Choroid plexus epithelial cell (primary cell): ENCODE results near the gene REG3A.

Experiments used
- DNase-seq: peaks from one replicate; pipeline ENCODE4 v3.0.0-alpha.2; 2010; ENCODE audit warnings: low read depth
- H3K4me3 ChIP-seq: 2 replicates; pipeline ENCODE4 v1.5.1; 2011; ENCODE audit warnings: low read depth, mild to moderate bottlenecking, control low read depth, low read length, moderate library complexity
- CTCF ChIP-seq: conservative IDR thresholded peaks from 2 replicates; pipeline ENCODE4 v1.5.1; 2011; ENCODE audit warnings: low read depth, mild to moderate bottlenecking, control low read depth, inconsistent platforms, low read length, moderate library complexity

Gene REG3A

GRCh38 chr2:79139423-79139822 is 20.1 kb downstream of the REG3A start:
- H3K4me3 ChIP-seq: no peak overlapping the region
- no peak for DNase-seq
- no peak for TF ChIP-seq CTCF

- H3K4me3 ChIP-seq: no peak overlapping the region
- no peak for TF ChIP-seq CTCF
- no peak for DNase-seq
Measured at GRCh38 chr2:79138385-79138784, 21.2 kb downstream of the REG3A start.

GRCh38 chr2:79131687-79132086 is 27.9 kb downstream of the REG3A start:
- no peak for TF ChIP-seq CTCF
- H3K4me3 ChIP-seq: no peak overlapping the region
- no peak for DNase-seq

GRCh38 chr2:79129804-79130203 is 29.7 kb downstream of the REG3A start:
- H3K4me3 ChIP-seq: no peak overlapping the region
- no peak for TF ChIP-seq CTCF
- DNase-seq: no peak

GRCh38 chr2:79129260-79129659 is 30.3 kb downstream of the REG3A start:
- DNase-seq: no peak
- H3K4me3 ChIP-seq: no peak overlapping the region
- no peak for TF ChIP-seq CTCF

GRCh38 chr2:79128406-79128805 is 31.1 kb downstream of the REG3A start:
- no peak for TF ChIP-seq CTCF
- H3K4me3 ChIP-seq: no peak overlapping the region
- DNase-seq: no peak

GRCh38 chr2:79125721-79125985 is 33.9 kb downstream of the REG3A start:
- H3K4me3 ChIP-seq: no peak overlapping the region
- no peak for DNase-seq
- no peak for TF ChIP-seq CTCF
